Right lobe of liver (tissue), 4 donors: ENCODE results near the gene CLHC1.

ENCODE experiments used
- CTCF ChIP-seq, 4 donors: fragments of 200-600 bp in 3 of 4; fragments of 450-650 bp in 1 of 4; IDR thresholded peaks; one replicate each; pipeline versions ENCODE4 v1.5.1 to v1.8.0; 2016 to 2022; ENCODE audit warnings: antibody characterized with exemption in 4 of 4, mild to moderate bottlenecking in 2 of 4
- POLR2A ChIP-seq: fragments of 450-650 bp; IDR thresholded peaks from one replicate; pipeline ENCODE4 v1.6.1; 2017; ENCODE audit warnings: antibody characterized with exemption, mild to moderate bottlenecking
- donor health status: DM: no; HTN: no; CAD: no.
- donor health status: DM: no; HTN: no; CAD: no.
- donor health status: DM: no; HTN: yes; CAD: no.

- no peak for TF ChIP-seq CTCF (IDR thresholded peaks at IDR 0.05)
- TF ChIP-seq POLR2A = no peak
These were observed 76.3 kb downstream of the CLHC1 start for GRCh38 chr2:55155764-55156281.
